Astrocyte of the hippocampus (primary cell): Measurements from ENCODE around the gene RABL3.
"Not testable (repeated sequence)": the region's sequence is repeated elsewhere in the genome, so short reads cannot be mapped to it uniquely, and the experiment has no call there.

Source experiments
- DNase-seq: peaks from one replicate; pipeline ENCODE4 v3.0.0; 2011; ENCODE audit warnings: low read depth, low spot score

Gene RABL3

GRCh38 chr3:120745466-120745865 lies 3.1 kb upstream of the RABL3 start:
- DNase-seq: no peak

GRCh38 chr3:120743556-120744195 lies 1.4 kb upstream of the RABL3 start:
- DNase-seq: no peak

- DNase-seq: no peak
Observed at GRCh38 chr3:120742849-120743365, 591 bp upstream of the RABL3 start.

GRCh38 chr3:120741837-120742197 lies 499 bp downstream of the RABL3 start:
- no peak for DNase-seq

GRCh38 chr3:120741320-120741719 lies 996 bp downstream of the RABL3 start:
- no peak for DNase-seq

- DNase-seq: not testable (repeated sequence)
Observed at GRCh38 chr3:120738006-120738405, 4.3 kb downstream of the RABL3 start.

- DNase-seq: no peak
Observed at GRCh38 chr3:120730576-120731542, 11.5 kb downstream of the RABL3 start.

- no peak for DNase-seq
Observed at GRCh38 chr3:120726791-120727190, 15.5 kb downstream of the RABL3 start.

GRCh38 chr3:120719167-120719834 lies 23.0 kb downstream of the RABL3 start:
- DNase-seq: not testable (repeated sequence)

- no peak for DNase-seq
Observed at GRCh38 chr3:120713262-120713661, 29.1 kb downstream of the RABL3 start.

- no peak for DNase-seq
Observed at GRCh38 chr3:120710369-120710768, 31.9 kb downstream of the RABL3 start.

GRCh38 chr3:120708408-120708807 lies 33.9 kb downstream of the RABL3 start:
- DNase-seq: no peak

GRCh38 chr3:120706950-120707349 lies 35.4 kb downstream of the RABL3 start:
- DNase-seq: no peak

- DNase-seq: no peak
Observed at GRCh38 chr3:120705884-120706582, 36.3 kb downstream of the RABL3 start.

- no peak for DNase-seq
Observed at GRCh38 chr3:120699333-120699732, 43.0 kb downstream of the RABL3 start.

- DNase-seq: peak; percentile 41
Observed at GRCh38 chr3:120693439-120694171, 48.7 kb downstream of the RABL3 start.

- DNase-seq: no peak
Observed at GRCh38 chr3:120689395-120689794, 52.9 kb downstream of the RABL3 start.

GRCh38 chr3:120688121-120688520 lies 54.2 kb downstream of the RABL3 start:
- peak; percentile 62 for DNase-seq

GRCh38 chr3:120685411-120685810 lies 56.9 kb downstream of the RABL3 start:
- no peak for DNase-seq

- DNase-seq: no peak
Observed at GRCh38 chr3:120684896-120685295, 57.4 kb downstream of the RABL3 start.
